H1 (cell line): ENCODE results near the gene MRPS35. TPM values are rescaled to one million over a fixed set of nuclear protein-coding genes. Genes with fewer than 3 reads are reported as not detected.

ENCODE experiments used
- CTCF ChIA-PET: fragments of 300-600 bp; sonication (Branson Sonifier 250); formaldehyde crosslinking; loops from one replicate; lab custom pipeline; 2021; ENCODE audit not compliant: partially characterized antibody; lab: Charles Lee
- POLR2A ChIA-PET: fragments of 300-600 bp; sonication (Branson Sonifier 250); formaldehyde crosslinking; loops from one replicate; lab custom pipeline; 2021; ENCODE audit warnings: inconsistent platforms; ENCODE audit not compliant: partially characterized antibody; lab: Charles Lee
- DNase-seq, 2 experiments: peaks; one replicate each; pipeline versions ENCODE4 v3.0.0 to v3.0.0-alpha.2; 2010 to 2022; ENCODE audit warnings: low spot score in 2 of 2, low read depth in 1 of 2, mixed read lengths in 1 of 2
- FAIRE-seq: peaks from 2 replicates; lab custom pipeline; 2011; peaks lifted over from hg19 to GRCh38; lab: Jason Lieb, UNC
- H2AFZ ChIP-seq: 2 replicates; pipeline ENCODE4 v1.8.1; 2012; ENCODE audit warnings: low read length, inconsistent platforms
- H2AK5ac ChIP-seq: 2 replicates; pipeline ENCODE4 v1.6.1; 2013; ENCODE audit warnings: low read depth, low read length
- H2BK120ac ChIP-seq: replicated peaks from 2 replicates; pipeline ENCODE3; 2013; ENCODE audit warnings: low read depth, low read length, inconsistent platforms
- H2BK12ac ChIP-seq: 2 replicates; pipeline ENCODE4 v1.6.1; 2013; ENCODE audit warnings: low read depth, low read length
- H2BK15ac ChIP-seq: 2 replicates; pipeline ENCODE4 v1.6.1; 2013; ENCODE audit warnings: low read length
- H2BK20ac ChIP-seq: 2 replicates; pipeline ENCODE4 v1.6.1; 2013; ENCODE audit warnings: low read length
- H2BK5ac ChIP-seq: 2 replicates; pipeline ENCODE4 v1.6.1; 2013; ENCODE audit warnings: low read depth, low read length
- H3K14ac ChIP-seq: 2 replicates; pipeline ENCODE4 v1.6.1; 2013; ENCODE audit warnings: inconsistent platforms; ENCODE audit not compliant: insufficient read length
- H3K18ac ChIP-seq: 2 replicates; pipeline ENCODE4 v1.6.1; 2013; ENCODE audit warnings: low read length; ENCODE audit errors: extremely low read depth
- H3K23ac ChIP-seq: 2 replicates; pipeline ENCODE4 v1.6.1; 2013; ENCODE audit warnings: inconsistent platforms; ENCODE audit not compliant: insufficient read length
- H3K23me2 ChIP-seq: 2 replicates; pipeline ENCODE4 v1.6.1; 2013; ENCODE audit warnings: low read depth, low read length
- H3K27ac ChIP-seq: 2 replicates; pipeline ENCODE4 v1.6.1; 2011; ENCODE audit warnings: low read depth, low read length, inconsistent platforms
- H3K27me3 ChIP-seq, 4 experiments: replicated peaks in 1 of 4; 1 replicate in 1 of 4; 2 replicates in 3 of 4; pipeline versions ENCODE4 v1.6.1 to v1.8.1; 2011 to 2013; ENCODE audit warnings: low read length in 3 of 4, mild to moderate bottlenecking in 3 of 4, inconsistent platforms in 2 of 4, mixed read lengths in 2 of 4, moderate library complexity in 1 of 4; ENCODE audit not compliant: control insufficient read depth in 3 of 4, insufficient read depth in 3 of 4; ENCODE audit errors: extremely low read depth in 1 of 4
- H3K36me3 ChIP-seq, 4 experiments: 2 replicates each; pipeline versions ENCODE4 v1.6.1 to v1.8.1; 2011 to 2013; ENCODE audit warnings: mild to moderate bottlenecking in 4 of 4, low read length in 3 of 4, moderate library complexity in 2 of 4, control low read depth in 1 of 4, inconsistent platforms in 1 of 4; ENCODE audit not compliant: insufficient read depth in 4 of 4, control insufficient read depth in 2 of 4
- H3K4ac ChIP-seq: replicated peaks from 2 replicates; pipeline ENCODE3; 2013; ENCODE audit warnings: low read length, low read depth, mixed read lengths, inconsistent platforms; ENCODE audit not compliant: insufficient read length
- H3K4me1 ChIP-seq, 4 experiments: replicated peaks in 1 of 4; 1 replicate in 1 of 4; 2 replicates in 3 of 4; pipeline versions ENCODE4 v1.6.1 to v1.8.1; 2011 to 2013; ENCODE audit warnings: low read length in 3 of 4, inconsistent platforms in 2 of 4, mixed read lengths in 1 of 4; ENCODE audit not compliant: insufficient read depth in 4 of 4, control insufficient read depth in 3 of 4
- H3K4me2 ChIP-seq, 2 experiments: 2 replicates each; pipeline versions ENCODE4 v1.6.1 to v1.8.1; 2011 to 2013; ENCODE audit warnings: low read depth in 2 of 2, low read length in 2 of 2, control low read depth in 1 of 2, inconsistent platforms in 1 of 2, mild to moderate bottlenecking in 1 of 2; ENCODE audit not compliant: insufficient read depth in 1 of 2
- H3K4me3 ChIP-seq, 4 experiments: fragments of 200-600, 300-600 bp in 1 of 4; sonication (generic), shearing (Covaris generic), sonication (Bioruptor Twin) in 1 of 4; 2 replicates each; pipeline versions ENCODE4 v1.5.1 to v1.8.1; 2011 to 2016; ENCODE audit warnings: low read length in 4 of 4, low read depth in 3 of 4, control low read depth in 2 of 4, inconsistent platforms in 2 of 4, mild to moderate bottlenecking in 2 of 4, mixed read lengths in 1 of 4, moderate library complexity in 1 of 4; ENCODE audit not compliant: insufficient read depth in 2 of 4; ENCODE audit errors: extremely low read depth in 1 of 4
- H3K56ac ChIP-seq: replicated peaks from 2 replicates; pipeline ENCODE3; 2013; ENCODE audit warnings: low read depth, mild to moderate bottlenecking, mixed read lengths, low read length, inconsistent platforms; ENCODE audit not compliant: insufficient read length
- H3K79me1 ChIP-seq: 2 replicates; pipeline ENCODE4 v1.6.1; 2013; ENCODE audit warnings: low read depth, low read length, control low read depth
- H3K79me2 ChIP-seq, 2 experiments: 2 replicates each; pipeline versions ENCODE4 v1.6.1 to v1.8.1; 2012 to 2013; ENCODE audit warnings: low read length in 2 of 2, mild to moderate bottlenecking in 2 of 2, inconsistent platforms in 1 of 2; ENCODE audit not compliant: insufficient read depth in 2 of 2, control insufficient read depth in 1 of 2
- H3K9ac ChIP-seq, 4 experiments: replicated peaks in 1 of 4; 1 replicate in 1 of 4; 2 replicates in 3 of 4; pipeline versions ENCODE4 v1.6.1 to v1.8.1; 2011 to 2013; ENCODE audit warnings: low read depth in 3 of 4, low read length in 3 of 4, control low read depth in 2 of 4, mild to moderate bottlenecking in 2 of 4, moderate library complexity in 2 of 4, inconsistent platforms in 1 of 4; ENCODE audit errors: extremely low read depth in 1 of 4
- H3K9me3 ChIP-seq, 2 experiments: 2 replicates each; pipeline versions ENCODE4 v1.6.1 to v1.8.1; 2012 to 2013; ENCODE audit warnings: mild to moderate bottlenecking in 2 of 2, moderate library complexity in 2 of 2, control low read depth in 1 of 2, inconsistent platforms in 1 of 2, low read depth in 1 of 2, low read length in 1 of 2, mixed read lengths in 1 of 2; ENCODE audit not compliant: insufficient read depth in 2 of 2
- H4K20me1 ChIP-seq, 2 experiments: replicated peaks in 1 of 2; 2 replicates each; pipeline versions ENCODE3 to v1.8.1; 2011 to 2013; ENCODE audit warnings: inconsistent platforms in 2 of 2, low read length in 2 of 2, mild to moderate bottlenecking in 1 of 2; ENCODE audit not compliant: insufficient read depth in 2 of 2, control insufficient read depth in 1 of 2
- H4K5ac ChIP-seq: 2 replicates; pipeline ENCODE4 v1.6.1; 2013; ENCODE audit warnings: low read length, low read depth, mixed read lengths, inconsistent platforms; ENCODE audit not compliant: insufficient read length
- H4K8ac ChIP-seq: 2 replicates; pipeline ENCODE4 v1.8.0; 2013; ENCODE audit warnings: mild to moderate bottlenecking, moderate library complexity, low read length, inconsistent platforms; ENCODE audit not compliant: insufficient read depth; ENCODE audit errors: extremely low read depth
- H4K91ac ChIP-seq: replicated peaks from 2 replicates; pipeline ENCODE3; 2013; ENCODE audit warnings: low read length, mixed read lengths, inconsistent platforms; ENCODE audit not compliant: insufficient read length
- ATF3 ChIP-seq: IDR thresholded peaks from 2 replicates; pipeline ENCODE4 v1.6.1; 2011; ENCODE audit warnings: low read depth, mild to moderate bottlenecking, low read length; ENCODE audit not compliant: insufficient read depth
- KDM5A ChIP-seq: fragments of 200-600 bp; IDR thresholded peaks from 2 replicates; pipeline ENCODE4 v1.7.1; 2012; ENCODE audit warnings: mild to moderate bottlenecking, low read length, inconsistent platforms, mixed read lengths
- POU5F1 ChIP-seq: IDR thresholded peaks from 2 replicates; pipeline ENCODE4 v1.6.1; 2011; ENCODE audit warnings: low read depth, mild to moderate bottlenecking, low read length, moderate library complexity
- SAP30 ChIP-seq: fragments of 300-600 bp; sonication (generic); IDR thresholded peaks from 2 replicates; pipeline ENCODE4 v1.7.1; 2012; ENCODE audit warnings: low read length, moderate library complexity, mild to moderate bottlenecking, inconsistent platforms; ENCODE audit not compliant: insufficient read depth, insufficient replicate concordance
- SRF ChIP-seq: IDR thresholded peaks from 2 replicates; pipeline ENCODE4 v1.6.1; 2011; ENCODE audit warnings: mild to moderate bottlenecking, low read depth, low read length, moderate library complexity
- SUZ12 ChIP-seq: fragments of 200-600 bp; sonication (generic); IDR thresholded peaks from 2 replicates; pipeline ENCODE4 v1.6.1; 2012; ENCODE audit warnings: mild to moderate bottlenecking, inconsistent platforms, low read length, moderate library complexity, mixed read lengths
- TBP ChIP-seq: IDR thresholded peaks from 2 replicates; pipeline ENCODE4 v1.6.1; 2011; ENCODE audit warnings: low read depth, low read length, improper control_type of control experiment
- WGBS, 2 experiments: shearing (Covaris generic) in 1 of 2; methylation state at CpG; one replicate each; pipeline versions ENCODE4 v1.1.6 to v1.1.7; 2013 to 2015; ENCODE audit warnings: low lambda C conversion rate in 2 of 2, mixed read lengths in 2 of 2, inconsistent platforms in 1 of 2, low coverage in 1 of 2, missing lambda C conversion rate in 1 of 2; ENCODE audit not compliant: insufficient replicate concordance in 2 of 2, insufficient coverage in 1 of 2, insufficient read length in 1 of 2; ENCODE audit errors: extremely low coverage in 1 of 2, missing lambda C conversion rate in 1 of 2; 5-methylcytosine and 5-hydroxymethylcytosine counted together
- polyA plus RNA-seq, 7 experiments: library from polyadenylated mRNA; depleted of rRNA in 3 of 7; stranded (reverse) in 5 of 7; unstranded in 2 of 7; fragments of >200 nt in 5 of 7; fragments of 200-250 nt in 2 of 7; gene quantifications; 1 replicate in 5 of 7; 2 replicates in 1 of 7; 4 replicates in 1 of 7; pipeline versions ENCODE4 v1.2.1 to v1.2.3, GENCODE V29; 2011 to 2013; ENCODE audit warnings: missing spikeins in 2 of 7, mixed read lengths in 2 of 7
- total RNA-seq: library from RNA; stranded (reverse); fragmentation: NEBNext Ultra II Directional; extraction: Animal tissue kit (Norgen Biotek cat#: 25700); gene quantifications from 2 replicates; pipeline ENCODE4 v1.2.1, GENCODE V29; 2021

The MRPS35 gene
- total and polyA plus RNA-seq, 2 of the 8 experiments (the other 6 are each of a cell fraction or from before 2014, with no cell fraction given) = 26.8 to 47.9 TPM

- H2BK5ac ChIP-seq = no peak overlapping the region
- H2BK20ac ChIP-seq = no peak overlapping the region
- H3K4me3 ChIP-seq = no peak overlapping the region
- POLR2A ChIA-PET = interaction anchor here (1.2 kb wide), 1 partner anchor 12 kb away, joined by 4 read pairs; no protein-coding TSS in a partner anchor
- no peak overlapping the region for H4K5ac ChIP-seq
- no peak overlapping the region for H2BK15ac ChIP-seq
- no peaks in the 10 kb centered on the region for H4K20me1 ChIP-seq
- no peak overlapping the region for H2AFZ ChIP-seq
- H3K27me3 ChIP-seq = no peaks in the 10 kb centered on the region
- H2BK120ac ChIP-seq = no peak overlapping the region
- no peak overlapping the region for H3K18ac ChIP-seq
- no peak overlapping the region for H3K56ac ChIP-seq
- H3K14ac ChIP-seq = no peak overlapping the region
- H3K27ac ChIP-seq = no peak overlapping the region
- H3K9ac ChIP-seq = no peak overlapping the region
- H3K4me2 ChIP-seq = no peak overlapping the region
- H3K36me3 ChIP-seq = peaks cover 4 to 39% (median 14%) of the 10 kb centered on the region in 4 experiments; a peak in 6 of 8 replicates
- H3K9me3 ChIP-seq = no peaks in the 10 kb centered on the region
- no peak overlapping the region for H2AK5ac ChIP-seq
- H3K23ac ChIP-seq = no peak overlapping the region
- no peak for FAIRE-seq
- H3K23me2 ChIP-seq = no peaks in the 10 kb centered on the region
- no peak for DNase-seq
- no peak overlapping the region for H3K4ac ChIP-seq
- no peaks in the 10 kb centered on the region for H3K79me1 ChIP-seq
- WGBS, 2 experiments = 92% methylated on average over 1 of the region's 1 CpG; no CpG with 5 or more reads in 1 of the 2 experiments
- H4K91ac ChIP-seq = no peak overlapping the region
- no peaks in the 10 kb centered on the region for H3K4me1 ChIP-seq
- H3K79me2 ChIP-seq = no peaks in the 10 kb centered on the region
- H4K8ac ChIP-seq = no peak overlapping the region
- TF ChIP-seq TBP (no peak), SAP30 (no peak), POU5F1 (no peak), ATF3 (no peak), SRF (no peak), SUZ12 (no peak), KDM5A (no peak)
- CTCF ChIA-PET = interaction anchor here (0.6 to 0.8 kb wide), 2 partner anchors 75 to 88 kb away, joined by 3 read pairs; no protein-coding TSS in a partner anchor
- H2BK12ac ChIP-seq = no peak overlapping the region
These were observed 12.6 kb downstream of the MRPS35 start for GRCh38 chr12:27723212-27723611.
